SH-SY5Y (cell line): ENCODE data around the gene TNFRSF19.

Experiments
- GATA2 ChIP-seq: IDR thresholded peaks from 2 replicates; pipeline ENCODE4 v1.6.1; 2011; ENCODE audit warnings: mild to moderate bottlenecking, low read depth, low read length
- GATA3 ChIP-seq: IDR thresholded peaks from 2 replicates; pipeline ENCODE4 v1.6.1; 2011; ENCODE audit warnings: low read depth, mild to moderate bottlenecking, low read length, moderate library complexity

DNA sequence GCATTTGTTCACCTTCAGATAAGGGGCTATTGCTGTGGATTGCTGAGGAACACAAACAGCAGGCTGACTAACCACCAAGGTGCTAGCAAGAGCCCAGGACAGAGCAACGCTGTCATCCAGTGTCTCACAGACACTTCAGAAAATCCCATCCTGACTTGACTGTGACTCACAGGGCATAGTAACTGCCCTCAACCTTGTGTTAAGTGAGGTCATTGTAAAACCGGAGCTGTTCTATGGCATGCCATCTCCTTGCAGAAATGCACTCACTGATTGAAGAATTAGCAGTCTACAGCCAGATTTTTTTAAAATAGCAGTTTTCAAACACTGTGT, 51.1 kb downstream of the TNFRSF19 start:
- TF ChIP-seq GATA3 (no peak), GATA2 (no peak)
